Measurements from ENCODE around the gene NPAS2. TPM values are rescaled to one million over a fixed set of nuclear protein-coding genes. Genes with fewer than 3 reads are reported as not detected.

NPAS2 gene
- total RNA-seq, 2 donors from 2014 or later, result 1.1 to 1.6 TPM

DNA sequence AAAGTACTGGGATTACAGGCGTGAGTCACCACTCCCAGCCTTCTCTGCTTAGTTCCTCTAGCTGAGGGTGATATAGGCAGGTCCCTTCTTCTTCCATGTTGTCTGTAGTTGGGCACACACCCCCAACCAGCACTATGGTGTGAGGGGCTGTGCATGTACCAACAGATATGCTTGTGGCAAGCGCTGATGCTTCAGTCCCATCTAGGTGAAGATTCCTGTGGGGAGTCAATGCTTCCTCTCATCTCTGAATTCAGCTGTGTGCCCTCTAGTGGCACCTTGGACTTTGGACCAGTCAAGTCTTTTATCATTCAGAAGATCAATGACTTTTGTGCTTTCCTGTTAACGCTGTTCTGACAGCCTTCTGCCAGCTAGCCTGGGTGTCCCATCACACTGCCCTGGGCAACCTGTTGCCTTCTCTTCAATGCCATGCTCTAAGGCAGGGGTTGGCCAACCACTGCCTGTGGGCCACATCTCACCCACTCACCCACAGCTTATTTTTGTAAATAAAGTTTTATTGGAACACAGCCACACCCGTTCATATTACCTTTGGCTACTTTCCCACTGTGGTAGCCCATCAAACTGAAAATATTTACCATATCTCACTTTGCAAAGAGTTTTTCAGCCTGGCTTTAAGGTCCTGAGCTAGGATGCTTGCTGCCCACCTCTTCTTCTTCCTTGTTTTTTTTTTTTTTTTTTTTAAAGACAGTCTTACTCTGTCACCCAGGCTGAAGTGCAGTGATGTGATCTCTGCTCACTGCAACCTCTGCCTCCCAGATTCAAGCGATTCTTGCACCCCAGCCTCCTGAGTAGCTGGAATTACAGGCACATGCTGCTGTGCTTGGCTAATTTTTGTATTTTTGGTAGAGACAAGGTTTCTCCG is 51.0 kb downstream of the NPAS2 start:
- Mint-ChIP-seq H3K9me3 (peaks cover 9% of the 10 kb centered on the region), H3K27me3 (ENCODE audit: insufficient read depth) (no peaks in the 10 kb centered on the region), H3K27ac (no peak overlapping the region), H3K4me3 (no peak overlapping the region), H3K36me3 (ENCODE audit: low read depth) (no peaks in the 10 kb centered on the region), H3K4me1 (peaks cover 6% of the 10 kb centered on the region)
- 60 to 84% methylated on average over 3 to 6 of the region's 6 CpGs for WGBS, 2 experiments (ENCODE audit: insufficient coverage in 1 of 2, insufficient read length in 1 of 2)
- Histone ChIP-seq H3K4me3 (ENCODE audit: low read length) (no peak overlapping the region), H3K27me3 (ENCODE audit: control insufficient read depth, insufficient read depth, low read length, poor library complexity, severe bottlenecking) (no peaks in the 10 kb centered on the region), H3K4me1 (ENCODE audit: control insufficient read depth, insufficient read depth, low read length) (no peaks in the 10 kb centered on the region), H3K27ac (ENCODE audit: low read depth, low read length) (no peak overlapping the region), H3K36me3 (ENCODE audit: control insufficient read depth, insufficient read depth, low read length) (no peaks in the 10 kb centered on the region), H3K9me3 (ENCODE audit: control insufficient read depth, low read length) (no peaks in the 10 kb centered on the region), H3K9ac (ENCODE audit: extremely low read depth, low read length, poor library complexity, severe bottlenecking) (no peak overlapping the region)
- DNase-seq, result peak; percentile 73
- TF ChIP-seq CTCF (conservative IDR thresholded peaks at IDR 0.05), result peak; percentile 68

GRCh38 chr2:100875516-100876230 is 55.7 kb downstream of the NPAS2 start:
- H3K36me3 Mint-ChIP-seq (ENCODE audit: low read depth), result no peaks in the 10 kb centered on the region
- H3K27me3 Mint-ChIP-seq (ENCODE audit: insufficient read depth), result no peaks in the 10 kb centered on the region
- 77 to 87% methylated on average over 19 to 20 of the region's 20 CpGs for WGBS, 2 experiments (ENCODE audit: insufficient coverage in 1 of 2, insufficient read length in 1 of 2)
- H3K27ac Mint-ChIP-seq, result no peak overlapping the region
- no peak overlapping the region for H3K4me3 Mint-ChIP-seq
- no peak for TF ChIP-seq CTCF (conservative IDR thresholded peaks at IDR 0.05)
- Histone ChIP-seq H3K9me3 (ENCODE audit: control insufficient read depth, low read length) (no peaks in the 10 kb centered on the region), H3K9ac (ENCODE audit: extremely low read depth, low read length, poor library complexity, severe bottlenecking) (no peak overlapping the region), H3K27ac (ENCODE audit: low read depth, low read length) (no peak overlapping the region), H3K4me3 (ENCODE audit: low read length) (no peak overlapping the region), H3K27me3 (ENCODE audit: control insufficient read depth, insufficient read depth, low read length, poor library complexity, severe bottlenecking) (no peaks in the 10 kb centered on the region), H3K4me1 (ENCODE audit: control insufficient read depth, insufficient read depth, low read length) (no peaks in the 10 kb centered on the region), H3K36me3 (ENCODE audit: control insufficient read depth, insufficient read depth, low read length) (no peaks in the 10 kb centered on the region)
- H3K9me3 Mint-ChIP-seq, result no peaks in the 10 kb centered on the region
- peaks cover 9% of the 10 kb centered on the region for H3K4me1 Mint-ChIP-seq
- DNase-seq, result no peak

DNA sequence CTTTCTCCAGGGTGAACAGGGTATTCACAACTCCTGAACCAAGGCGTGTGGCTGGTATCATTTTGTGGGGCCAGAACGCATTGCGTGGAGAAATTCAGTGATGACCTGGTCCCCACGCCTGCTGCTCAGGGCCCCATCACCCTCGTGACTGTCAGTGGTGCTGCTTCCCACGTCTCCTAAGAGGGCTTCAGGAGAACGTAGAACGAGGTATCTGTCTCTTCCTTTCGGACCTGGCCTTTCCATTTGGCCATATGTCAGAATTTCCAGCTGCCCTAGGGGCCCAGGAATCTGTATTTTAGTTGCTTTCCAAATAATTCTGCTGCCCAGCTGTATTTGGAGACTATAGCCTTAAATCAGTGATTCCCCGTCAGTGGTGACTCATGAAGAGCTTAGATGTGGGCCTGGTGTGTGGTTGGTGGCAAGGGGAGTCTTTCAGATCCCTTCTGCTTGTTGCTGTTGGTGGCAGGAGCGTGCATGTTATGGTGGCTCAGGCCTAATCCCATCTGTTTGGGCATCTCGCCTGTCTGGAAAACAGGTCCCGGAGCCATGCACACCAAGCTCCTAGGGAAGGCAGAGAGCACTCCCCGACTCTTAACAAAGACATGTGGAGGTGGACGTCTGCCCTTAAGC is 56.4 kb downstream of the NPAS2 start:
- Mint-ChIP-seq H3K36me3 (ENCODE audit: low read depth) (no peaks in the 10 kb centered on the region), H3K27me3 (ENCODE audit: insufficient read depth) (no peaks in the 10 kb centered on the region), H3K27ac (no peak overlapping the region), H3K4me1 (peaks cover 7% of the 10 kb centered on the region), H3K9me3 (no peaks in the 10 kb centered on the region), H3K4me3 (no peak overlapping the region)
- peak; percentile 33 for DNase-seq
- H3K9me3 ChIP-seq (ENCODE audit: control insufficient read depth, low read length), result no peaks in the 10 kb centered on the region
- H3K4me3 ChIP-seq (ENCODE audit: low read length), result no peak overlapping the region
- H3K36me3 ChIP-seq (ENCODE audit: control insufficient read depth, insufficient read depth, low read length), result no peaks in the 10 kb centered on the region
- H3K4me1 ChIP-seq (ENCODE audit: control insufficient read depth, insufficient read depth, low read length), result no peaks in the 10 kb centered on the region
- no peaks in the 10 kb centered on the region for H3K27me3 ChIP-seq (ENCODE audit: control insufficient read depth, insufficient read depth, low read length, poor library complexity, severe bottlenecking)
- TF ChIP-seq CTCF (conservative IDR thresholded peaks at IDR 0.05), result no peak
- WGBS, 2 experiments (ENCODE audit: insufficient coverage in 1 of 2, insufficient read length in 1 of 2), result 92 to 95% methylated on average over 13 to 15 of the region's 15 CpGs
- H3K9ac ChIP-seq (ENCODE audit: extremely low read depth, low read length, poor library complexity, severe bottlenecking), result no peak overlapping the region
- no peak overlapping the region for H3K27ac ChIP-seq (ENCODE audit: low read depth, low read length)
